PFSK-1 (cell line): ENCODE results near the gene PHPT1.

ENCODE experiments used
- FOXP2 ChIP-seq: optimal IDR thresholded peaks from 2 replicates; pipeline ENCODE3; 2011; ENCODE audit warnings: borderline replicate concordance, control low read depth, inconsistent platforms; ENCODE audit not compliant: insufficient read depth; ENCODE audit errors: extremely low read length, extremely low read depth
- POLR2AphosphoS5 ChIP-seq: IDR thresholded peaks from 2 replicates; pipeline ENCODE4 v1.6.1; 2012; ENCODE audit warnings: low read depth, mild to moderate bottlenecking, control low read depth, low read length, moderate library complexity
- SIN3A ChIP-seq: IDR thresholded peaks from 2 replicates; pipeline ENCODE4 v1.6.1; 2012; ENCODE audit warnings: mild to moderate bottlenecking, low read length, moderate library complexity, borderline replicate concordance; ENCODE audit not compliant: insufficient read depth
- TAF1 ChIP-seq: IDR thresholded peaks from 2 replicates; pipeline ENCODE4 v1.6.1; 2012; ENCODE audit warnings: low read length, control low read depth, borderline replicate concordance; ENCODE audit not compliant: insufficient read depth
- TF ChIP-seq, protein P1 (sequence below), 2 experiments: IDR thresholded peaks; 2 replicates each; pipeline versions ENCODE4 v1.6.1 to v1.8.0; 2011 to 2012; ENCODE audit warnings: low read depth in 2 of 2, low read length in 2 of 2, control low read depth in 1 of 2, inconsistent platforms in 1 of 2, mild to moderate bottlenecking in 1 of 2, moderate library complexity in 1 of 2; ENCODE audit not compliant: insufficient read depth in 1 of 2

The PHPT1 gene

GRCh38 chr9:136860529-136860928, 11.3 kb downstream of the PHPT1 start:
- TF ChIP-seq TAF1 = no peak
- no peak for TF ChIP-seq SIN3A
- TF ChIP-seq POLR2AphosphoS5 = no peak
- TF ChIP-seq FOXP2 = no peak
- TF ChIP-seq, protein P1, sequence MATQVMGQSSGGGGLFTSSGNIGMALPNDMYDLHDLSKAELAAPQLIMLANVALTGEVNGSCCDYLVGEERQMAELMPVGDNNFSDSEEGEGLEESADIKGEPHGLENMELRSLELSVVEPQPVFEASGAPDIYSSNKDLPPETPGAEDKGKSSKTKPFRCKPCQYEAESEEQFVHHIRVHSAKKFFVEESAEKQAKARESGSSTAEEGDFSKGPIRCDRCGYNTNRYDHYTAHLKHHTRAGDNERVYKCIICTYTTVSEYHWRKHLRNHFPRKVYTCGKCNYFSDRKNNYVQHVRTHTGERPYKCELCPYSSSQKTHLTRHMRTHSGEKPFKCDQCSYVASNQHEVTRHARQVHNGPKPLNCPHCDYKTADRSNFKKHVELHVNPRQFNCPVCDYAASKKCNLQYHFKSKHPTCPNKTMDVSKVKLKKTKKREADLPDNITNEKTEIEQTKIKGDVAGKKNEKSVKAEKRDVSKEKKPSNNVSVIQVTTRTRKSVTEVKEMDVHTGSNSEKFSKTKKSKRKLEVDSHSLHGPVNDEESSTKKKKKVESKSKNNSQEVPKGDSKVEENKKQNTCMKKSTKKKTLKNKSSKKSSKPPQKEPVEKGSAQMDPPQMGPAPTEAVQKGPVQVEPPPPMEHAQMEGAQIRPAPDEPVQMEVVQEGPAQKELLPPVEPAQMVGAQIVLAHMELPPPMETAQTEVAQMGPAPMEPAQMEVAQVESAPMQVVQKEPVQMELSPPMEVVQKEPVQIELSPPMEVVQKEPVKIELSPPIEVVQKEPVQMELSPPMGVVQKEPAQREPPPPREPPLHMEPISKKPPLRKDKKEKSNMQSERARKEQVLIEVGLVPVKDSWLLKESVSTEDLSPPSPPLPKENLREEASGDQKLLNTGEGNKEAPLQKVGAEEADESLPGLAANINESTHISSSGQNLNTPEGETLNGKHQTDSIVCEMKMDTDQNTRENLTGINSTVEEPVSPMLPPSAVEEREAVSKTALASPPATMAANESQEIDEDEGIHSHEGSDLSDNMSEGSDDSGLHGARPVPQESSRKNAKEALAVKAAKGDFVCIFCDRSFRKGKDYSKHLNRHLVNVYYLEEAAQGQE (IDR thresholded peaks at IDR 0.05; ENCODE audit: insufficient read depth in 1 of 2, low read depth in 2 of 2, low read length in 2 of 2) = no peak

DNA sequence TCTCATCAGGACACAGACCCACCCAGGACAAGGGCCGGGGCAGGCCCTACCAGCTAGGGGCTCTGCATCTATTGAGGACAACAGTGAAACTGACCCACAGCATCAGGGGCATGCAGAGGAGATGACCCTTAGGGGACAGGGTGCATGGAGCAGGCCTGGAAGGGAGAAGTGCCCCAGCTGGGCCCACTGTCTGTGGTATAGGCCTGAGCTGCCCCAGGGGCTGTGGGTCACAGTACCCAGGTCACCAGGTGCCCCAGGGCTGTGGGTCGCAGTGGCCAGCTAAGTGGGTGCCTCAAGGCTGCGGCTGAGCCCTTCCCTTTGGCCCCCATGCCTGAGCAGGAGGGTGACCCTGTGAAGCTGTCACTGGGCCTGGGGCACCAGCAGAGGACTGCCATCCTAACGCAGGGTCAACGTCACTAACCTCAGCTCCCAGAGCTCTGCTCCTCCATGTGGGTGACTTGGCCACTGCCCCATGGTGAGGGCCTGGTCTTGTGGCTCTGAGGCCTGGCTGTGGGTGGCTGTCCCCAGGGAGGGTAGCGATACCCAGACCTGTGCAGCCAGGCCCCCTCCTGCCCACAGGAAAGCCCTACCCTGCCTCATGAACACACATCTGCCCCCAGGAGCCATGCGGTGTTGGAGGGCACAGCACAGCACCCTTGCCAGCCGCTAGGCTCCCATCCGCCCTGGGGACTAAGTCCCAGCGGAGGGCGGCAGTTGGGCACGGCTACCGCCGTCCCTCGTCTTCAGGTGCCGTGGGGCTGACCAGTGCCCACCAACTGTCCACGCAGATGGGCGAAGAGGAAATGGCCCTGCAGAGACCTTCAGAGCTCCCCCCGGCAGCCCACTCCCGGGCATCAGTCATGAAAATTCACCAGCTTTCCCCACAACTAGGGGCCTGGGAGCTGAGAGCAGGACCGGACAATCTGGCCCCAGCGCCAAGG, 12.0 kb downstream of the PHPT1 start:
- TF ChIP-seq SIN3A (no peak), POLR2AphosphoS5 (peak; percentile 67), FOXP2 (no peak)
- TF ChIP-seq, protein P1 (IDR thresholded peaks at IDR 0.05; ENCODE audit: insufficient read depth in 1 of 2, low read depth in 2 of 2, low read length in 2 of 2) = no peak

DNA sequence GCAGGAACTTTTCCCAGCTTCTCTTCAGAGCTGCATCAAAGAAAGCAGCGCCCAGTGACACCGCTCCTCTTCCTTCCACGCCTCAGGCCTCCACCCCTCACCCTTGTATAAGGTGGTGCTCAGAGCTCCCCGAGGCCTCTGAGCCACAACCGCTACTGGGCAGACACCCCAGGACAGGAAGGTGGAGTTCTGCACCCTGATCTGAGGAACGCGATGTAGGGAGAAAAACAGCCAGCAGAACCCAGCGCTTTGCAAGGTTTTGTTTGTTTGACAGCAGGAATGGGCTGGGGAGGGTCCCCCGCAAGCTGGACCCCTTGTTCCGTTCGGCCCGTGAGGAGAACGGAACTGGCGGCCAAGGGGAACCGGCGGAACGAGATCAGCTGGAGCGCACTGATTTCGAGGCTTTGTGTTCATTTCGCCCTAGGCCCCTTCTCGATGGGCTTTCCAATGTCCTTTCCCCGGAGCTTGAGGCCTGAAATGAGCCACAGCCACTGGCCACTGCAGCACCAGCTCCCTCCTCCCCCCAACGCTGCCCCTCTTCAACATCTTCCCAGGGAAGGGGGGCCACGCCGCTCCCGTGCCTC, 12.8 kb downstream of the PHPT1 start:
- TF ChIP-seq SIN3A = no peak
- no peak for TF ChIP-seq FOXP2
- TF ChIP-seq, protein P1 (IDR thresholded peaks at IDR 0.05; ENCODE audit: insufficient read depth in 1 of 2, low read depth in 2 of 2, low read length in 2 of 2) = no peak
- TF ChIP-seq TAF1 = no peak
- TF ChIP-seq POLR2AphosphoS5 = no peak

DNA sequence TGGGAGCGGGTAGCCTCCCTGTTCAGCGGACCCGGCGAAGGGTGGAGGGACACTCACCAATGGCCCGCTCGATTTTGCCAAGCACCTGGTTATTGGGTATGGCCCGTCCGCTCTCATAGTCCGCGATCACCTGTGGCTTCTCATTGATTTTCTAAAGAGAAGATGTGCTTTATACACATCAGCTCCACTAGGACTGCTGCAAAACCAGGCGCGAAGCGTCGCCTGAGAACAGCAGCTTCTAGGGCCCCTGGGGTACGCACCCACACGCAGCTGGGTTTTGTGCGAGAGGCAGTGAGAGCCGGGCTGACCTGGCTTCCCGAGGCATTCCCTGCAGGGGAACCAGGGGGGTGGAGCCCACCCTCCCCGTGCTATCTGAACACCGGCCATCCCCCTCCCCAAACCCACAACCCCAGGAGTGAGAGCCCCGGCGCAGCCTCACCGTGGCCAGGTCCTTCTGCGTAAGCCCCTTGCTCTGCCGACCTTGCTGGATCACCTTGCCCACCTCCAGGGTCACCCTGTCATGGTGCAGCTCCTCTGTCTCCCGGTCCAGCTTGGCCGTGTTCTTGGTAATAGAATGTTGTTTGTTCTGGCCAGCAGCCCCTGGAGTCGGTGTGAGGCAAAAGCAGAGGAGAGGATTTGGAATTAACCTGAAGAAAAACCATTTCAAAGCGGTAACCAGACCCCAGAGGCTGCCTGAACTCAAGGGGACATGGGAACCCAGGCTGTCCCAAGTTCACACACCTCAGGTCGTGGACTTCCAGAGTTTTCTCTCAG, 13.8 kb downstream of the PHPT1 start:
- TF ChIP-seq TAF1 = no peak
- TF ChIP-seq, protein P1 (IDR thresholded peaks at IDR 0.05; ENCODE audit: insufficient read depth in 1 of 2, low read depth in 2 of 2, low read length in 2 of 2) = no peak
- TF ChIP-seq POLR2AphosphoS5 = no peak
- TF ChIP-seq FOXP2 = no peak
- TF ChIP-seq SIN3A = no peak
